Anterior cingulate cortex (tissue), 58 donors: ENCODE measurements around the gene PPM1F.

Source experiments
- DNase-seq, 58 donors: peaks; one replicate each; lab custom pipeline; 2025; lab: John Stamatoyannopoulos, UW

PPM1F gene

GRCh38 chr22:21961886-21962654, 9.4 kb upstream of the PPM1F start:
- no peak for DNase-seq

GRCh38 chr22:21961127-21961867, 8.6 kb upstream of the PPM1F start:
- DNase-seq, result no peak

GRCh38 chr22:21960200-21961126, 7.8 kb upstream of the PPM1F start:
- no peak for DNase-seq

- DNase-seq, result no peak
These were observed 6.8 kb upstream of the PPM1F start for GRCh38 chr22:21959274-21960074.

GRCh38 chr22:21958360-21959273, 6.0 kb upstream of the PPM1F start:
- DNase-seq, result no peak

- DNase-seq, result peak in 13 of 58 donors; percentile 13 to 45 (median 18)
These were observed 650 bp downstream of the PPM1F start for GRCh38 chr22:21951931-21952465.

GRCh38 chr22:21951062-21951461, 1.6 kb downstream of the PPM1F start:
- no peak for DNase-seq

- DNase-seq, result no peak
These were observed 2.7 kb downstream of the PPM1F start for GRCh38 chr22:21949948-21950347.

GRCh38 chr22:21949569-21949918, 3.1 kb downstream of the PPM1F start:
- DNase-seq, result no peak

GRCh38 chr22:21948824-21949568, 3.7 kb downstream of the PPM1F start:
- DNase-seq, result no peak

GRCh38 chr22:21948390-21948789, 4.3 kb downstream of the PPM1F start:
- no peak for DNase-seq

GRCh38 chr22:21947040-21948014, 5.3 kb downstream of the PPM1F start:
- DNase-seq, result peak in 4 of 58 donors; percentile 12 to 26 (median 14)

GRCh38 chr22:21946262-21946925, 6.3 kb downstream of the PPM1F start:
- no peak for DNase-seq

- DNase-seq, result no peak
These were observed 7.0 kb downstream of the PPM1F start for GRCh38 chr22:21945453-21946261.

GRCh38 chr22:21944871-21945270, 7.8 kb downstream of the PPM1F start:
- DNase-seq, result no peak
